Measurements from ENCODE around the gene SERPINB10. TPM values are rescaled to one million over a fixed set of nuclear protein-coding genes. Genes with fewer than 3 reads are reported as not detected.

SERPINB10 gene
- total and polyA plus RNA-seq, 2 experiments from 2014 or later = 0.93 TPM; not detected in 1

DNA sequence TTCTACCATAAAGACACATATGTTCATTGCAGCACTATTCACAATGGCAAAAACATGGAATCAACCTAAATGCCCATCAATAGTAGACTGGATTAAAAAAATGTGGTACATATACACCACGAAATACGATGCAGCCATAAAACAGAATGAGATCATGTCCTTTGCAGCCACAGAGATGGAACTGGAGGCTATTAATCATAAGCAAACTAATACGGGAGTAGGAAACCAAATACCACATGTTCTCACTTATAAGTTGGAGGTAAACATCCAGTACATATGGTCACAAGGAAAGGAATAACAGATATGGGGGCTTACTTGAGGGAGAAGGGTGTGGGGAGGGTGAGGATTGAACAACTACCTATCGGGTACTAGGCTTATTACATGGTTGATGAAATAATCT, 49.0 kb downstream of the SERPINB10 start:
- no peak overlapping the region for H3K4me2 ChIP-seq
- H3K27ac ChIP-seq = no peak overlapping the region
- 55% methylated on average over 4 of the region's 4 CpGs for whole genome bisulfite sequencing (ENCODE audit: low lambda C conversion rate, missing lambda C conversion rate)
- no peak for DNase-seq (ENCODE audit: low spot score)
- H3K79me2 ChIP-seq = no peaks in the 10 kb centered on the region
- no peaks in the 10 kb centered on the region for H3K36me3 ChIP-seq (replicated peaks; ENCODE audit: insufficient read depth, low read depth)
- no peaks in the 10 kb centered on the region for H3K9me2 ChIP-seq (replicated peaks; ENCODE audit: insufficient read depth)
- TF ChIP-seq EZH2 (IDR thresholded peaks at IDR 0.05; ENCODE audit: borderline replicate concordance) (no peak), EZH2phosphoT487 (IDR thresholded peaks at IDR 0.05; ENCODE audit: low read depth, severe bottlenecking, unreplicated experiment) (no peak)
- TF ChIP-seq, protein P1, sequence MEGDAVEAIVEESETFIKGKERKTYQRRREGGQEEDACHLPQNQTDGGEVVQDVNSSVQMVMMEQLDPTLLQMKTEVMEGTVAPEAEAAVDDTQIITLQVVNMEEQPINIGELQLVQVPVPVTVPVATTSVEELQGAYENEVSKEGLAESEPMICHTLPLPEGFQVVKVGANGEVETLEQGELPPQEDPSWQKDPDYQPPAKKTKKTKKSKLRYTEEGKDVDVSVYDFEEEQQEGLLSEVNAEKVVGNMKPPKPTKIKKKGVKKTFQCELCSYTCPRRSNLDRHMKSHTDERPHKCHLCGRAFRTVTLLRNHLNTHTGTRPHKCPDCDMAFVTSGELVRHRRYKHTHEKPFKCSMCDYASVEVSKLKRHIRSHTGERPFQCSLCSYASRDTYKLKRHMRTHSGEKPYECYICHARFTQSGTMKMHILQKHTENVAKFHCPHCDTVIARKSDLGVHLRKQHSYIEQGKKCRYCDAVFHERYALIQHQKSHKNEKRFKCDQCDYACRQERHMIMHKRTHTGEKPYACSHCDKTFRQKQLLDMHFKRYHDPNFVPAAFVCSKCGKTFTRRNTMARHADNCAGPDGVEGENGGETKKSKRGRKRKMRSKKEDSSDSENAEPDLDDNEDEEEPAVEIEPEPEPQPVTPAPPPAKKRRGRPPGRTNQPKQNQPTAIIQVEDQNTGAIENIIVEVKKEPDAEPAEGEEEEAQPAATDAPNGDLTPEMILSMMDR (IDR thresholded peaks at IDR 0.05; ENCODE audit: poor library complexity) = no peak
- H4K20me1 ChIP-seq (ENCODE audit: insufficient read depth, poor library complexity, severe bottlenecking) = no peaks in the 10 kb centered on the region
- no peaks in the 10 kb centered on the region for H3K9me3 ChIP-seq (ENCODE audit: low read depth)
- H3K4me3 ChIP-seq = no peak overlapping the region
- peaks cover 16% of the 10 kb centered on the region for H3K27me3 ChIP-seq
- H3K4me1 ChIP-seq (ENCODE audit: insufficient read depth) = no peaks in the 10 kb centered on the region
- no peak overlapping the region for H2AFZ ChIP-seq

DNA sequence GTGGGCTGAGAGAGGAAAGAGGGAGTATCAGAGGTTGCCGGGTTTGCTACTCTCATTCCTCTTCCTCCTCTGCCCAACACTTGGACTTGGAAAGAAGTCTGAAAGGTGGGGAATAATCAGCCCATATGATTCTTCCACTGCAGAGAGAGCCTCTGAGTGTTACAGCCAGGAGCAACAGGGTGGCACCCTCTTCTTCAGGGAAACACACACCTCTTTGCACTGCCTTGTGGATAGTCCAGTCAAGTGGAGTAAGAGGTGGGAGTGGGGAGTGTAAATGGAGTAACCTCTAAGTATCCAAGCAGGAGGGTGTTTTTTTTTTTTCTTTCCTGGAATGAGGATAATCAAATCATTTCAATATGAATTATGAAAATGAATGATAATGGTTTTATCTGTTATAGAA, 53.1 kb downstream of the SERPINB10 start:
- Histone ChIP-seq H3K79me2 (no peaks in the 10 kb centered on the region), H4K20me1 (ENCODE audit: insufficient read depth, poor library complexity, severe bottlenecking) (no peaks in the 10 kb centered on the region), H3K27ac (no peak overlapping the region), H3K4me1 (ENCODE audit: insufficient read depth) (no peaks in the 10 kb centered on the region), H3K4me3 (no peak overlapping the region), H3K9me2 (replicated peaks; ENCODE audit: insufficient read depth) (no peaks in the 10 kb centered on the region), H3K4me2 (no peak overlapping the region), H3K27me3 (peaks cover 16% of the 10 kb centered on the region), H3K9me3 (ENCODE audit: low read depth) (no peaks in the 10 kb centered on the region), H2AFZ (no peak overlapping the region), H3K36me3 (replicated peaks; ENCODE audit: insufficient read depth, low read depth) (no peaks in the 10 kb centered on the region)
- no peak for TF ChIP-seq EZH2phosphoT487 (IDR thresholded peaks at IDR 0.05; ENCODE audit: low read depth, severe bottlenecking, unreplicated experiment)
- TF ChIP-seq, protein P1 (IDR thresholded peaks at IDR 0.05; ENCODE audit: poor library complexity) = no peak
- no peak for TF ChIP-seq EZH2 (IDR thresholded peaks at IDR 0.05; ENCODE audit: borderline replicate concordance)
- no peak for DNase-seq (ENCODE audit: low spot score)
- 91% methylated on average over 1 of the region's 1 CpG for WGBS (ENCODE audit: low lambda C conversion rate, missing lambda C conversion rate)

DNA sequence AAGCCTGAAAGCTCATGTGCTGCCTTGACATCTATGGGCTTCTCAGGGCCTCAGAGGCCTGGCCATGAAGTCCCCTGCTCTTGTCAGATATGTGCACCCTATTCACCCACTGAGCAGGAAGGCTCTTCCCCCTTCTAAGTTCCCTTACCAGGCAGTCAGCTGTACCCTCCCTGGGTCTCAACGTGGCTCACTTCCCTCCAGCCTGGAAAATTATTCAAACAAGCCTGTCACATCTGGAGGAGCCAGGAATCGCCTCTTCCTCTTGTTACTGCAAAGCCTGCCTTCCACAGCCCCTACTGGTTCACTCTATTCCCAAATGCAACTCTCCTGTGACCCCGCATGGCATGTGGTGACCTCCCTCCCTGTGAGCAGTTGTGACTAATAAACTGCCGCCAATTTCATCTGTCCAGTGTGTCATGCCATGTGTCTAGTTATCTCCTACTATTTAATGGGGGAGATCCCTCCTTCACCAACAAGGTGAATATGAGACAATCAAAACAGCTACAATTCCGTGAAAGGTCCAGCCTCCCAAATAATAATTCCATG, 53.8 kb downstream of the SERPINB10 start:
- Histone ChIP-seq H3K27me3 (peaks cover 16% of the 10 kb centered on the region), H2AFZ (no peak overlapping the region), H3K9me3 (ENCODE audit: low read depth) (no peaks in the 10 kb centered on the region), H3K4me3 (no peak overlapping the region), H4K20me1 (ENCODE audit: insufficient read depth, poor library complexity, severe bottlenecking) (no peaks in the 10 kb centered on the region), H3K27ac (no peak overlapping the region), H3K9me2 (replicated peaks; ENCODE audit: insufficient read depth) (no peaks in the 10 kb centered on the region), H3K36me3 (replicated peaks; ENCODE audit: insufficient read depth, low read depth) (no peaks in the 10 kb centered on the region), H3K4me1 (ENCODE audit: insufficient read depth) (no peaks in the 10 kb centered on the region), H3K4me2 (no peak overlapping the region), H3K79me2 (no peaks in the 10 kb centered on the region)
- DNase-seq (ENCODE audit: low spot score) = no peak
- 79% methylated on average over 5 of the region's 5 CpGs for WGBS (ENCODE audit: low lambda C conversion rate, missing lambda C conversion rate)
- TF ChIP-seq EZH2phosphoT487 (IDR thresholded peaks at IDR 0.05; ENCODE audit: low read depth, severe bottlenecking, unreplicated experiment) = no peak
- no peak for TF ChIP-seq EZH2 (IDR thresholded peaks at IDR 0.05; ENCODE audit: borderline replicate concordance)
- TF ChIP-seq, protein P1 (IDR thresholded peaks at IDR 0.05; ENCODE audit: poor library complexity) = no peak

All from hepatocyte (in vitro differentiated cells).